Gastroesophageal sphincter (tissue), 4 donors: Measurements from ENCODE around the gene TPP1. TPM values are rescaled to one million over a fixed set of nuclear protein-coding genes. Genes with fewer than 3 reads are reported as not detected.

Experiments used
- ATAC-seq: fragments of 150-250 bp; one replicate; pipeline ENCODE4 v1.9.1; 2016; ENCODE audit warnings: mild to moderate bottlenecking, moderate library complexity
- H3K27ac ChIP-seq, 4 donors: fragments of 200-600 bp; sonication (generic) in 3 of 4; 1 replicate in 3 of 4; 2 replicates in 1 of 4; pipeline ENCODE4 v1.5.1; 2016 to 2019
- H3K27me3 ChIP-seq: fragments of 200-600 bp; sonication (generic); one replicate; pipeline ENCODE4 v1.5.1; 2019
- H3K36me3 ChIP-seq, 2 donors: fragments of 200-600 bp; sonication (generic); one replicate each; pipeline ENCODE4 v1.5.1; 2019; ENCODE audit warnings: control low read depth in 1 of 2
- H3K4me1 ChIP-seq, 3 donors: fragments of 200-600 bp; sonication (generic); 1 replicate in 2 of 3; 2 replicates in 1 of 3; pipeline ENCODE4 v1.5.1; 2016 to 2019; ENCODE audit warnings: control low read depth in 2 of 3
- H3K4me3 ChIP-seq, 2 donors: fragments of 200-600 bp; sonication (generic); one replicate each; pipeline ENCODE4 v1.5.1; 2019; ENCODE audit warnings: mild to moderate bottlenecking in 1 of 2, moderate library complexity in 1 of 2
- H3K9me3 ChIP-seq, 3 donors: fragments of 200-600 bp; sonication (generic); one replicate each; pipeline ENCODE4 v1.5.1; 2017 to 2019; ENCODE audit warnings: control low read depth in 2 of 3
- CTCF ChIP-seq, 4 experiments: fragments of 200-600 bp in 2 of 4; fragments of 450-650 bp in 2 of 4; sonication (generic) in 1 of 4; IDR thresholded peaks; one replicate each; pipeline ENCODE4 v1.5.1; 2017 to 2019; ENCODE audit warnings: antibody characterized with exemption in 4 of 4, mild to moderate bottlenecking in 2 of 4, moderate library complexity in 2 of 4
- EP300 ChIP-seq: sonication (generic); formaldehyde crosslinking; IDR thresholded peaks from one replicate; pipeline ENCODE4 v1.6.1; 2017; ENCODE audit warnings: antibody characterized with exemption, mild to moderate bottlenecking
- POLR2A ChIP-seq, 2 donors: fragments of 450-650 bp; IDR thresholded peaks; one replicate each; pipeline ENCODE4 v1.6.1; 2017; ENCODE audit warnings: antibody characterized with exemption in 2 of 2, mild to moderate bottlenecking in 2 of 2, moderate library complexity in 1 of 2
- POLR2AphosphoS5 ChIP-seq: sonication (generic); formaldehyde crosslinking; IDR thresholded peaks from one replicate; pipeline ENCODE4 v1.6.1; 2017; ENCODE audit warnings: antibody characterized with exemption
- WGBS, 2 donors: methylation state at CpG; one replicate each; pipeline ENCODE4 v1.1.5; 2018; ENCODE audit warnings: low coverage in 1 of 2; 5-methylcytosine and 5-hydroxymethylcytosine counted together
- total RNA-seq, 4 donors: library from RNA; depleted of rRNA; stranded (reverse); fragments of >200 nt; gene quantifications; one replicate each; pipeline ENCODE4 v1.1.0, GENCODE V29; 2016

Gene TPP1
- total RNA-seq, 4 donors from 2014 or later, result 67.6 to 84.4 (median 76.9) TPM

- H3K4me3 ChIP-seq, result no peak overlapping the region
- no peak for ATAC-seq
- TF ChIP-seq POLR2AphosphoS5 (no peak), CTCF (IDR thresholded peaks at IDR 0.05) (no peak), POLR2A (IDR thresholded peaks at IDR 0.05) (no peak), EP300 (no peak)
- H3K27me3 ChIP-seq, result no peaks in the 10 kb centered on the region
- peaks cover 0 to 14% (median 0%) of the 10 kb centered on the region in 3 donors for H3K4me1 ChIP-seq
- no peaks in the 10 kb centered on the region for H3K9me3 ChIP-seq
- no peaks in the 10 kb centered on the region for H3K36me3 ChIP-seq
- WGBS, 2 donors, result 0 to 58% methylated on average over 1 to 3 of the region's 3 CpGs
- H3K27ac ChIP-seq, result no peak overlapping the region
Observed at GRCh38 chr11:6663794-6664469, 44.7 kb upstream of the TPP1 start.

- no peak overlapping the region for H3K4me3 ChIP-seq
- no peak for ATAC-seq
- H3K36me3 ChIP-seq, result no peaks in the 10 kb centered on the region
- H3K27me3 ChIP-seq, result no peaks in the 10 kb centered on the region
- H3K9me3 ChIP-seq, result no peaks in the 10 kb centered on the region
- no peak overlapping the region for H3K27ac ChIP-seq
- peaks cover 0 to 23% (median 0%) of the 10 kb centered on the region in 3 donors for H3K4me1 ChIP-seq
- 89 to 96% methylated on average over 3 of the region's 3 CpGs for WGBS, 2 donors
- no peak for TF ChIP-seq CTCF (IDR thresholded peaks at IDR 0.05)
- TF ChIP-seq EP300, result no peak
- TF ChIP-seq POLR2AphosphoS5, result no peak
- TF ChIP-seq POLR2A (IDR thresholded peaks at IDR 0.05), result no peak
Observed at GRCh38 chr11:6660712-6661111, 41.5 kb upstream of the TPP1 start.

- TF ChIP-seq EP300, result no peak
- no peak for TF ChIP-seq POLR2A (IDR thresholded peaks at IDR 0.05)
- TF ChIP-seq POLR2AphosphoS5, result no peak
- no peak for TF ChIP-seq CTCF (IDR thresholded peaks at IDR 0.05)
- no peaks in the 10 kb centered on the region for H3K9me3 ChIP-seq
- H3K4me3 ChIP-seq, result no peak overlapping the region
- H3K4me1 ChIP-seq, result peaks cover 0 to 32% (median 3%) of the 10 kb centered on the region in 3 donors
- no peaks in the 10 kb centered on the region for H3K27me3 ChIP-seq
- H3K27ac ChIP-seq, result no peak overlapping the region
- no peaks in the 10 kb centered on the region for H3K36me3 ChIP-seq
- ATAC-seq, result no peak
Observed at GRCh38 chr11:6658647-6659046, 39.4 kb upstream of the TPP1 start.

- Histone ChIP-seq H3K4me3 (no peak overlapping the region), H3K9me3 (no peaks in the 10 kb centered on the region), H3K4me1 (peaks cover 0 to 45% (median 3%) of the 10 kb centered on the region in 3 donors), H3K36me3 (no peaks in the 10 kb centered on the region), H3K27me3 (no peaks in the 10 kb centered on the region), H3K27ac (no peak overlapping the region)
- 71 to 79% methylated on average over 1 of the region's 1 CpG for WGBS, 2 donors
- no peak for ATAC-seq
- no peak for TF ChIP-seq CTCF (IDR thresholded peaks at IDR 0.05)
- no peak for TF ChIP-seq EP300
- no peak for TF ChIP-seq POLR2A (IDR thresholded peaks at IDR 0.05)
- TF ChIP-seq POLR2AphosphoS5, result no peak
Observed at GRCh38 chr11:6657346-6657745, 38.1 kb upstream of the TPP1 start.

- Histone ChIP-seq H3K27ac (peak overlapping the region in 3 of 4 donors; percentile 4 to 86 (median 83)), H3K9me3 (no peaks in the 10 kb centered on the region), H3K4me3 (no peak overlapping the region), H3K36me3 (no peaks in the 10 kb centered on the region), H3K4me1 (peaks cover 0 to 48% (median 3%) of the 10 kb centered on the region in 3 donors), H3K27me3 (no peaks in the 10 kb centered on the region)
- WGBS, 2 donors, result 46 to 67% methylated on average over 3 to 5 of the region's 5 CpGs
- no peak for TF ChIP-seq CTCF (IDR thresholded peaks at IDR 0.05)
- TF ChIP-seq POLR2A (IDR thresholded peaks at IDR 0.05), result no peak
- no peak for TF ChIP-seq EP300
- TF ChIP-seq POLR2AphosphoS5, result no peak
- no peak for ATAC-seq
Observed at GRCh38 chr11:6656936-6657335, 37.7 kb upstream of the TPP1 start.
